ENCODE measurements around the gene ZNF543. TPM values are rescaled to one million over a fixed set of nuclear protein-coding genes. Genes with fewer than 3 reads are reported as not detected.

Gene ZNF543
- total and polyA plus RNA-seq, 9 of the 15 experiments (the other 6 are each of a cell fraction or from before 2014, with no cell fraction given) = 0.14 to 5.5 (median 2.4) TPM

- TF ChIP-seq MTF1 (CRISPR knock-in tag; IDR thresholded peaks at IDR 0.05; ENCODE audit: borderline replicate concordance) = no peak
- TF ChIP-seq, protein P1, sequence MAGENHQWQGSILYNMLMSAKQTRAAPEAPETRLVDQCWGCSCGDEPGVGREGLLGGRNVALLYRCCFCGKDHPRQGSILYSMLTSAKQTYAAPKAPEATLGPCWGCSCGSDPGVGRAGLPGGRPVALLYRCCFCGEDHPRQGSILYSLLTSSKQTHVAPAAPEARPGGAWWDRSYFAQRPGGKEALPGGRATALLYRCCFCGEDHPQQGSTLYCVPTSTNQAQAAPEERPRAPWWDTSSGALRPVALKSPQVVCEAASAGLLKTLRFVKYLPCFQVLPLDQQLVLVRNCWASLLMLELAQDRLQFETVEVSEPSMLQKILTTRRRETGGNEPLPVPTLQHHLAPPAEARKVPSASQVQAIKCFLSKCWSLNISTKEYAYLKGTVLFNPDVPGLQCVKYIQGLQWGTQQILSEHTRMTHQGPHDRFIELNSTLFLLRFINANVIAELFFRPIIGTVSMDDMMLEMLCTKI (IDR thresholded peaks at IDR 0.05; ENCODE audit: partially characterized antibody) = no peak
- no peak for TF ChIP-seq SNIP1 (IDR thresholded peaks at IDR 0.05; ENCODE audit: low read depth)
- TF ChIP-seq ZNF175 (CRISPR knock-in tag; IDR thresholded peaks at IDR 0.05; ENCODE audit: low read depth) = peak; percentile 76
- TF ChIP-seq NCOA6 (IDR thresholded peaks at IDR 0.05) = no peak
- peak; percentile 92; the same call in 1 of the 2 replicates for TF ChIP-seq GABPA (tag; conservative IDR thresholded peaks at IDR 0.05; ENCODE audit: low read depth)
- no peak for TF ChIP-seq ZNF140 (CRISPR knock-in tag; IDR thresholded peaks at IDR 0.05)
- no peak for TF ChIP-seq RUNX1 (IDR thresholded peaks at IDR 0.05; ENCODE audit: low read depth)
- no peak for TF ChIP-seq MIER1 (IDR thresholded peaks at IDR 0.05; ENCODE audit: low read depth)
- TF ChIP-seq WHSC1 (IDR thresholded peaks at IDR 0.05; ENCODE audit: low read length) = no peak
- no peak for TF ChIP-seq RBM17 (IDR thresholded peaks at IDR 0.05; ENCODE audit: borderline replicate concordance, low read depth, low read length)
- no peak for TF ChIP-seq CCNT2 (IDR thresholded peaks at IDR 0.05; ENCODE audit: borderline replicate concordance, extremely low read depth, insufficient read length, low read depth, low read length)
- TF ChIP-seq PML (IDR thresholded peaks at IDR 0.05; ENCODE audit: low read length) = peak; percentile 61; the same call in 1 of the 2 replicates
- TF ChIP-seq BMI1 (IDR thresholded peaks at IDR 0.05; ENCODE audit: low read length) = no peak
- no peak for TF ChIP-seq ZNF217 (CRISPR knock-in tag; IDR thresholded peaks at IDR 0.05)
- no peak for TF ChIP-seq ZNF253 (CRISPR knock-in tag; conservative IDR thresholded peaks at IDR 0.05)
- no peak for TF ChIP-seq CBX2 (IDR thresholded peaks at IDR 0.05; ENCODE audit: insufficient read depth, low read length, poor library complexity, severe bottlenecking)
- TF ChIP-seq TBP (optimal IDR thresholded peaks at IDR 0.05; ENCODE audit: low read depth, low read length) = peak; percentile 84
- TF ChIP-seq ZNF436 (CRISPR knock-in tag; IDR thresholded peaks at IDR 0.05) = no peak
- no peak for TF ChIP-seq ZBTB49 (CRISPR knock-in tag; IDR thresholded peaks at IDR 0.05; ENCODE audit: borderline replicate concordance)
- no peak for TF ChIP-seq ZBTB1 (CRISPR knock-in tag; IDR thresholded peaks at IDR 0.05; ENCODE audit: borderline replicate concordance, low read depth)
- TF ChIP-seq NR2C2 (CRISPR knock-in tag; IDR thresholded peaks at IDR 0.05) = no peak
- TF ChIP-seq NR2C2 (tag; IDR thresholded peaks at IDR 0.05) = peak; percentile 82; the same call in 1 of the 2 replicates
- peak; percentile 92 for TF ChIP-seq NFRKB (IDR thresholded peaks at IDR 0.05; ENCODE audit: low read depth)
- TF ChIP-seq MTA1 (IDR thresholded peaks at IDR 0.05; ENCODE audit: borderline replicate concordance) = no peak
- TF ChIP-seq FOXA1 (IDR thresholded peaks at IDR 0.05; ENCODE audit: borderline replicate concordance) = no peak
These were observed 40.7 kb upstream of the ZNF543 start (continued) for GRCh38 chr19:57279418-57280164.
